HepG2 (cell line): ENCODE data around the gene GNAT3. TPM values are rescaled to one million over a fixed set of nuclear protein-coding genes. Genes with fewer than 3 reads are reported as not detected.

Experiments
- ATAC-seq: fragments of 200-7000 bp; cut with Tn5 transposase; 3 replicates; pipeline ENCODE4 v1.9.1; 2020; ENCODE audit warnings: mild to moderate bottlenecking, moderate library complexity
- BruUV-seq: library from RNA; stranded (reverse); fragments of 400-500 nt; replicated peaks from 2 replicates; lab custom pipeline; 2021; lab: Mats Ljungman, UMichigan
- CTCF ChIA-PET: fragments of 300-600 bp; formaldehyde crosslinking; extraction: SDS; loops from one replicate; lab custom pipeline; 2021; ENCODE audit warnings: low total read pairs, inconsistent platforms, low intra/inter-chr PET ratio; lab: Yijun Ruan, JAX
- POLR2A ChIA-PET: fragments of 350-600 bp; sonication (Branson Sonifier 250); formaldehyde crosslinking; loops from one replicate; lab custom pipeline; 2020; ENCODE audit warnings: antibody characterized with exemption, inconsistent platforms; lab: Yijun Ruan, JAX
- DNase-seq: peaks from one replicate; pipeline ENCODE4 v3.0.0-alpha.2; 2015; ENCODE audit warnings: low spot score
- FAIRE-seq: peaks from 3 replicates; lab custom pipeline; 2011; peaks lifted over from hg19 to GRCh38; lab: Jason Lieb, UNC
- H2AFZ ChIP-seq: one replicate; pipeline ENCODE4 v1.6.1; 2011; ENCODE audit warnings: low read length, inconsistent platforms
- H3K27ac ChIP-seq: fragments of 300-600 bp; 3 replicates; pipeline ENCODE4 v1.8.0; 2011; ENCODE audit warnings: mixed run types, mild to moderate bottlenecking, mixed read lengths, low read length, inconsistent platforms; ENCODE audit not compliant: insufficient read depth; ENCODE audit errors: extremely low read length
- H3K27me3 ChIP-seq, 2 experiments: fragments of 200-600 bp in 1 of 2; 2 replicates in 1 of 2; 3 replicates in 1 of 2; pipeline versions ENCODE4 v1.6.0 to v1.8.0; 2011; ENCODE audit warnings: low read length in 2 of 2, mild to moderate bottlenecking in 2 of 2, moderate library complexity in 2 of 2, inconsistent platforms in 1 of 2; ENCODE audit not compliant: insufficient read depth in 2 of 2, control insufficient read depth in 1 of 2
- H3K36me3 ChIP-seq, 2 experiments: fragments of 200-600 bp in 1 of 2; replicated peaks in 1 of 2; 2 replicates in 1 of 2; 3 replicates in 1 of 2; pipeline versions ENCODE4 v1.5.1 to v1.8.0; 2011; ENCODE audit warnings: low read length in 2 of 2, inconsistent platforms in 1 of 2; ENCODE audit not compliant: insufficient read depth in 2 of 2, control insufficient read depth in 1 of 2
- H3K4me1 ChIP-seq: 2 replicates; pipeline ENCODE4 v1.5.1; 2012; ENCODE audit warnings: low read length, inconsistent platforms; ENCODE audit not compliant: insufficient read depth
- H3K4me2 ChIP-seq: 2 replicates; pipeline ENCODE4 v1.6.0; 2011; ENCODE audit warnings: low read depth, low read length, inconsistent platforms
- H3K4me3 ChIP-seq, 3 experiments: fragments of 200-600 bp in 1 of 3; sonication (generic), shearing (Covaris generic) in 1 of 3; replicated peaks in 1 of 3; 2 replicates each; pipeline ENCODE4 v1.5.1; 2011 to 2016; ENCODE audit warnings: low read length in 3 of 3, inconsistent platforms in 2 of 3, low read depth in 2 of 3, mild to moderate bottlenecking in 2 of 3, control low read depth in 1 of 3, mixed read lengths in 1 of 3; ENCODE audit not compliant: insufficient read depth in 1 of 3
- H3K79me2 ChIP-seq: one replicate; pipeline ENCODE4 v1.6.1; 2011; ENCODE audit warnings: low read length, inconsistent platforms; ENCODE audit not compliant: insufficient read depth
- H3K9ac ChIP-seq: 2 replicates; pipeline ENCODE4 v1.6.0; 2011; ENCODE audit warnings: mild to moderate bottlenecking, low read depth, low read length, inconsistent platforms; ENCODE audit not compliant: insufficient read depth
- H3K9me3 ChIP-seq: 2 replicates; pipeline ENCODE4 v1.5.1; 2012; ENCODE audit warnings: mild to moderate bottlenecking, low read length
- H4K20me1 ChIP-seq: 2 replicates; pipeline ENCODE4 v1.6.0; 2011; ENCODE audit warnings: inconsistent platforms, mild to moderate bottlenecking, low read length, moderate library complexity; ENCODE audit not compliant: insufficient read depth
- BCL3 ChIP-seq: sonication (generic); formaldehyde crosslinking; IDR thresholded peaks from 2 replicates; pipeline ENCODE4 v1.5.1; 2020; ENCODE audit warnings: mild to moderate bottlenecking, missing genetic modification reagents, moderate library complexity
- CHCHD3 ChIP-seq: sonication (generic); formaldehyde crosslinking; IDR thresholded peaks from 2 replicates; pipeline ENCODE4 v1.8.0; 2022; ENCODE audit warnings: mild to moderate bottlenecking, missing genetic modification reagents, moderate library complexity
- DPF2 ChIP-seq: sonication (generic); formaldehyde crosslinking; IDR thresholded peaks from 2 replicates; pipeline ENCODE4 v1.4.0; 2020; ENCODE audit warnings: mild to moderate bottlenecking, low read depth, missing genetic modification reagents, borderline replicate concordance
- FOXO4 ChIP-seq: sonication (generic); formaldehyde crosslinking; conservative IDR thresholded peaks from 2 replicates; pipeline ENCODE4 v1.8.1; 2023; ENCODE audit warnings: missing genetic modification reagents
- HDAC2 ChIP-seq: sonication (generic); formaldehyde crosslinking; IDR thresholded peaks from 2 replicates; pipeline ENCODE4 v1.4.0; 2020; ENCODE audit warnings: missing genetic modification reagents
- JUND ChIP-seq: sonication (generic); formaldehyde crosslinking; IDR thresholded peaks from 2 replicates; pipeline ENCODE4 v1.8.0; 2022; ENCODE audit warnings: mild to moderate bottlenecking, missing genetic modification reagents
- NFE2L2 ChIP-seq: fragments of 150-350 bp; IDR thresholded peaks from 2 replicates; pipeline ENCODE4 v1.6.1; 2014; ENCODE audit warnings: low read length
- ZNF317 ChIP-seq: sonication (generic); formaldehyde crosslinking; IDR thresholded peaks from 2 replicates; pipeline ENCODE4 v1.5.0; 2020; ENCODE audit warnings: mild to moderate bottlenecking, missing genetic modification reagents
- ZNF337 ChIP-seq: sonication (generic); formaldehyde crosslinking; IDR thresholded peaks from 2 replicates; pipeline ENCODE4 v1.5.1; 2020; ENCODE audit warnings: missing genetic modification reagents, low read depth, mild to moderate bottlenecking, borderline replicate concordance
- ZNF441 ChIP-seq: sonication (generic); formaldehyde crosslinking; IDR thresholded peaks from 2 replicates; pipeline ENCODE4 v1.7.0; 2021; ENCODE audit warnings: missing genetic modification reagents, borderline replicate concordance
- ZNF75D ChIP-seq: sonication (generic); formaldehyde crosslinking; IDR thresholded peaks from 2 replicates; pipeline ENCODE4 v1.8.1; 2023; ENCODE audit warnings: missing genetic modification reagents, mild to moderate bottlenecking, borderline replicate concordance
- WGBS: methylation state at CpG from one replicate; pipeline ENCODE4 v1.1.6; 2017; ENCODE audit warnings: low lambda C conversion rate; 5-methylcytosine and 5-hydroxymethylcytosine counted together
- in situ Hi-C: cut with HindIII; loops from 2 replicates; pipeline ENCODE4 v1.10.0; 2017; ENCODE audit warnings: low pct_unique_long_range_greater_than_20kb; ENCODE audit not compliant: extremely low pct_ligation_motif_present
- intact Hi-C: fragments of 100-400 bp; cut with micrococcal nuclease; formaldehyde crosslinking; loops from one replicate; pipeline ENCODE4 v1.10.0; 2022; ENCODE audit not compliant: unreplicated experiment
- polyA plus RNA-seq, 8 experiments: library from polyadenylated mRNA; depleted of rRNA in 3 of 8; stranded (reverse) in 7 of 8; unstranded in 1 of 8; fragments of >200 nt; fragmentation: Illumina TruSeq in 4 of 8; extraction: Trizol in 4 of 8; gene quantifications; 2 replicates each; pipeline versions ENCODE4 v1.2.1 to v1.2.3, GENCODE V29; 2011 to 2016; ENCODE audit warnings: low read depth in 4 of 8, missing spikeins in 1 of 8, mixed read lengths in 1 of 8; ENCODE audit not compliant: insufficient read depth in 1 of 8
- total RNA-seq, 5 experiments: library from RNA; depleted of rRNA; stranded (reverse); fragments of >200 nt; fragmentation: Illumina TruSeq; extraction: Trizol; gene quantifications; 2 replicates each; pipeline ENCODE4 v1.2.3, GENCODE V29; 2016; ENCODE audit warnings: low read depth in 1 of 5

Gene GNAT3
- total and polyA plus RNA-seq, 2 of the 13 experiments (the other 11 are each of a cell fraction or from before 2014, with no cell fraction given), result not detected

- no peak for TF ChIP-seq FOXO4 (CRISPR knock-in tag)
- no peak for TF ChIP-seq ZNF337
- no peak for TF ChIP-seq CHCHD3
- no peak for TF ChIP-seq ZNF441 (CRISPR knock-in tag)
- no peak for TF ChIP-seq NFE2L2
Measured at GRCh38 chr7:80533287-80533686, 21.4 kb upstream of the GNAT3 start (continued).

- TF ChIP-seq JUND (CRISPR knock-in tag) (no peak), ZNF75D (CRISPR knock-in tag) (no peak), HDAC2 (CRISPR knock-in tag) (no peak), DPF2 (no peak), BCL3 (CRISPR knock-in tag) (no peak), ZNF317 (CRISPR knock-in tag) (peak; percentile 54; the same call in 1 of the 2 replicates)
- FAIRE-seq, result no peak
- in situ Hi-C loops (no loop called here), intact Hi-C loops (no loop called here)
- 57% methylated on average over 1 of the region's 3 CpGs for WGBS
- no peak overlapping the region for H3K27ac ChIP-seq
- no peaks in the 10 kb centered on the region for H4K20me1 ChIP-seq
- H3K4me1 ChIP-seq, result no peaks in the 10 kb centered on the region
- ChIA-PET CTCF (no interaction called here), POLR2A (no interaction called here)
- H3K9me3 ChIP-seq, result no peaks in the 10 kb centered on the region
- H3K4me3 ChIP-seq, result no peak overlapping the region
- no peak for DNase-seq
- no TSS peak for BruUV-seq
- H2AFZ ChIP-seq, result no peak overlapping the region
- no peak overlapping the region for H3K4me2 ChIP-seq
- no peak for ATAC-seq
- H3K9ac ChIP-seq, result no peak overlapping the region
- H3K79me2 ChIP-seq, result no peaks in the 10 kb centered on the region
- no peaks in the 10 kb centered on the region for H3K36me3 ChIP-seq
- no peaks in the 10 kb centered on the region for H3K27me3 ChIP-seq
Measured at GRCh38 chr7:80532153-80532552, 20.3 kb upstream of the GNAT3 start.
